Effector CD4-positive, alpha-beta T cell (primary cell): Measurements from ENCODE around the gene C1QTNF12.

ENCODE experiments used
- DNase-seq: peaks from one replicate; pipeline ENCODE4 v3.0.0-alpha.2; 2020
- total RNA-seq: gene quantifications from one replicate; lab custom pipeline; 2026; lab: John Stamatoyannopoulos, UW

C1QTNF12 gene, protein sequence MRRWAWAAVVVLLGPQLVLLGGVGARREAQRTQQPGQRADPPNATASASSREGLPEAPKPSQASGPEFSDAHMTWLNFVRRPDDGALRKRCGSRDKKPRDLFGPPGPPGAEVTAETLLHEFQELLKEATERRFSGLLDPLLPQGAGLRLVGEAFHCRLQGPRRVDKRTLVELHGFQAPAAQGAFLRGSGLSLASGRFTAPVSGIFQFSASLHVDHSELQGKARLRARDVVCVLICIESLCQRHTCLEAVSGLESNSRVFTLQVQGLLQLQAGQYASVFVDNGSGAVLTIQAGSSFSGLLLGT
- total RNA-seq: 0.94 reads per million

- DNase-seq: no peak
Observed at GRCh38 chr1:1246577-1247340, at the start of gene C1QTNF12. C1QTNF12 (minus strand) TSS chr1:1246722; CDS start chr1:1246690, 32 bp downstream.

GRCh38 chr1:1295154-1295923 is 48.8 kb upstream of the C1QTNF12 start:
- DNase-seq: no peak

DNA sequence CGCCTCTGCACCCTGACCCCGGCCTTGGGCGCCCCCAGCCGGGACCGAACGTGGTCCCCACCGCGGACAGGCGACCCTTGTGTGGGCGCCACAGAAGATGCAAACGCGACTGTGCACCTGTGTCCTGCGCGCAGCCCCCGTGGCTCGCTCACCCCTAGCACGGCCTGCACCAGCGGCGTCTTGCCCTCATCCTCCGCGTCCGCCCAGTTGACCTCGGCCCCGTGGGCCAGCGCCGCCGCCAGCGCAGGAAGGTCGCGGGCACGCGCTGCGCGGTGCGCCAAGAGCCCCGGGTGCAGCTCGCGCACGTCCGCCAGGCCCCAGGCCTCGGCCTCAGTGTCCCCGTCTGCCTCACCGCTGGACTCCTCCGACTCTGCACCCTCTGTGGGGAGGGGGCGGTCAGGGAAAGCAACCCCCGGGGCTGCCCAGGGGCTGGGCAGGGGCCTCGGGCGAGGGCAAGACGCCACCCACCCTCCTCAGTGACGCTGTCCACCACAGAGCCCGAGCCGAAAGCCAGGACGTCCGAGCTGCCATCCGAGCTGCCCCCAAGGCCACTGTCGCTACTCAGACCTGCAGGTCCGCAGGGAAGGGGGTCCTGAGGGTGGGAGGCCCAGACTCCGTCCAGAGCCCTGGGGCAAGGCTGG is 47.8 kb upstream of the C1QTNF12 start:
- DNase-seq: no peak

- DNase-seq: no peak
Observed at GRCh38 chr1:1293263-1294249, 47.0 kb upstream of the C1QTNF12 start.

DNA sequence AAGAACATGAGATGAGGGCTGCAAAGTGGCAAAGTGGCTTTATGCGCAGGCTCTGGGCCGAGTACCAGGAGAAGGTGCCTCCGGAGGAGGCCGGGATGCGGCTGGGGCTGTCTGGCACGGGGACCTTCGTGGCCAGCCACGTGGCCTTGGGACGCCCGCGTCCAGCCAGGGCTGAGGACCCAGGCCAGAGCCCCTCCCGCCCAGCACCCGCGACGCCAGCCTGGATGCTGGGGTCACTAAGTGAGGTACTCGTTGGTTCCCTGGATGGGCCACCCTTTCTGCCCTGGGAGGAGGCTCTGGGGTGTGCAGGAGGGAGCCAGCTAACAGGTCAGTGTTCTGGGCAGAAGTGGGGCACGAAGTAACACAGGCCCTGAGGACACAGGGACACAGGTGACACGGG is 46.3 kb upstream of the C1QTNF12 start:
- no peak for DNase-seq

GRCh38 chr1:1292442-1292779 is 45.9 kb upstream of the C1QTNF12 start:
- DNase-seq: no peak

- DNase-seq: peak; percentile 49
Observed at GRCh38 chr1:1291548-1292441, 45.3 kb upstream of the C1QTNF12 start.

- no peak for DNase-seq
Observed at GRCh38 chr1:1291023-1291528, 44.6 kb upstream of the C1QTNF12 start.

GRCh38 chr1:1290238-1290731 is 43.8 kb upstream of the C1QTNF12 start:
- DNase-seq: peak; percentile 36

DNA sequence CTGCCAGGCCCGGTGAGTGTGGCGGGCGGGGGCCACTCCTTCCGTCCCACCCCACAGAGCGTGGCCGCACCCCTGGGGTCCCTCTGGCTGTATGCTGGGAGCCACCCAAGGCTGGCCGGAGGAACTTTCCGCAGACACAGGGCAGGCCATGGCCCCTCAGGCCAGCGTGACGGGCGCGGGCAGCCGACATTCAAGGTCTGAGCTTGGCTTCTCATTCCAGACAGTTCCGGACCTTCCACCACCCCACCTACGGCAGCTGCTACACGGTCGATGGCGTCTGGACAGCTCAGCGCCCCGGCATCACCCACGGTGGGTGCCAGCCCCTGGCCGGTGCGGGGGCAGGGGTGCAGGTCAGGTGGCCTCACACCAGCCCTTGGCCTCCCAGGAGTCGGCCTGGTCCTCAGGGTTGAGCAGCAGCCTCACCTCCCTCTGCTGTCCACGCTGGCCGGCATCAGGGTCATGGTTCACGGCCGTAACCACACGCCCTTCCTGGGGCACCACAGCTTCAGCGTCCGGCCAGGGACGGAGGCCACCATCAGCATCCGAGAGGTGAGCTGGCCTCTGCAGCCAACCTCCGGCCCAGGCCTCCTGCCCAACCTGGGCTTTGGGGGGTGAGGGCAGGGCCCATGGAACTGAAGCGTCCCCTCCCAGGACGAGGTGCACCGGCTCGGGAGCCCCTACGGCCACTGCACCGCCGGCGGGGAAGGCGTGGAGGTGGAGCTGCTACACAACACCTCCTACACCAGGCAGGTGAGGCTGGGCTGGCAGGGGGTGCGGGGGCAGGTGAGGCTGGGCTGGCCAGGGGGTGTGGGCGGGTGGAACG is 41.0 kb upstream of the C1QTNF12 start:
- no peak for DNase-seq

DNA sequence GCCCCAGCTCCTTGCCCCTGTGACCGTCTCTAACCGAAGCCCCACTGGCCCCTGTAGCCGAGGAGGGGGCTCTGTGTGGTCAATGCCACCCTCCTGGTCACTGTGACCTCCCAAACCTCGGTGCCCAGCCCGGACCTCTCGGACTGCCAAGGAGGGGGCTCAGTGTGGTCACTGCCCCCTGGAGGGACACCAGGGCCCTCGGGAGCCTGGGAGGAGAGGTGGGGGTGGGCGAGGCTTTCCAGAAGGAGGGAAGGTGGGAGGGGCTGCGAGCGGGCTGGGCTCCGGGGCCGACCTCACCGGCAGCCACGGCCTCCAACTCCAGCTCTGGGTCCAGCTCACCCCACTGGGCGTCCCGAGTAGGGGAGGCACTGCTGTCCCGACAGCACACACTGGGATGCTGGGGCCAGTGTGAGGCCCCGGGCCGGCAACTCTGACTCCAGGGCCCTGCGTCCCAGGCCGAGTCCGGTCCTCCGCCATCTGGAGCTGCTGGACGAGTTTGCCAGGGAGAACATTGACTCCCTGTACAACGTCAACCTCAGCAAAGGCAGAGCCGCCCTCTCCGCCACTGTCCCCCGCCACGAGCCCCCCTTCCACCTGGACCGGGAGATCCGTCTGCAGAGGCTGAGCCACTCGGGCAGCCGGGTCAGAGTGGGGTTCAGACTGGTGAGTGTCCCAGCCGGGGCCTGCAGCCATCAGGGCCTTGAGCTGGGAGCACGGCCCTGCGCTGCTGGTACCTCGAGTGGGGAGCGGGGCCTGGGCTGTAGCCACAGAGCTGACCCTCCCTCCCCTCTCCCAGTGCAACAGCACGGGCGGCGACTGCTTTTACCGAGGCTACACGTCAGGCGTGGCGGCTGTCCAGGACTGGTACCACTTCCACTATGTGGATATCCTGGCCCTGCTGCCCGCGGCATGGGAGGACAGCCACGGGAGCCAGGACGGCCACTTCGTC is 40.1 kb upstream of the C1QTNF12 start:
- no peak for DNase-seq

DNA sequence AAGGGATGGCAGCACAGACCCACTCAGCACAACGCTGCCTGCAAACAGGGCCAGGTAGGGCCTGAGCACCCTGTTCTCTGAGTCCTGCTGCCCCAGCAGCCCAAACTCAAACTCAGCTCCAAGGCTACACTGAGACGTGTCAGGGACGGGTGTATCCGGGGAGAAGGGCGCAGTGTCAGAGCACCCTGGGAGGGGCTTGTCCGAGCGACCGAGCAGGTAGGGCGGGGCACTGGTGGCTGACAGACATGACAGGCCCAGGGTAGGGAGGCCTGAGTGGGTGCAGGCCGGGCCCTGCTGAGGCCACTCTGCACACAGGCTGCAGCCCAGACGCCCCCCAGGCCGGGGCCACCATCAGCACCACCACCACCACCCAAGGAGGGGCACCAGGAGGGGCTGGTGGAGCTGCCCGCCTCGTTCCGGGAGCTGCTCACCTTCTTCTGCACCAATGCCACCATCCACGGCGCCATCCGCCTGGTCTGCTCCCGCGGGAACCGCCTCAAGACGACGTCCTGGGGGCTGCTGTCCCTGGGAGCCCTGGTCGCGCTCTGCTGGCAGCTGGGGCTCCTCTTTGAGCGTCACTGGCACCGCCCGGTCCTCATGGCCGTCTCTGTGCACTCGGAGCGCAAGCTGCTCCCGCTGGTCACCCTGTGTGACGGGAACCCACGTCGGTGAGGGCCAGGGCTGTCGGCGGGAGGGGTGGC is 39.2 kb upstream of the C1QTNF12 start:
- DNase-seq: no peak

GRCh38 chr1:1285102-1285571 is 38.6 kb upstream of the C1QTNF12 start:
- DNase-seq: no peak

- no peak for DNase-seq
Observed at GRCh38 chr1:1284221-1285101, 37.9 kb upstream of the C1QTNF12 start.

GRCh38 chr1:1283821-1284220 is 37.3 kb upstream of the C1QTNF12 start:
- no peak for DNase-seq

DNA sequence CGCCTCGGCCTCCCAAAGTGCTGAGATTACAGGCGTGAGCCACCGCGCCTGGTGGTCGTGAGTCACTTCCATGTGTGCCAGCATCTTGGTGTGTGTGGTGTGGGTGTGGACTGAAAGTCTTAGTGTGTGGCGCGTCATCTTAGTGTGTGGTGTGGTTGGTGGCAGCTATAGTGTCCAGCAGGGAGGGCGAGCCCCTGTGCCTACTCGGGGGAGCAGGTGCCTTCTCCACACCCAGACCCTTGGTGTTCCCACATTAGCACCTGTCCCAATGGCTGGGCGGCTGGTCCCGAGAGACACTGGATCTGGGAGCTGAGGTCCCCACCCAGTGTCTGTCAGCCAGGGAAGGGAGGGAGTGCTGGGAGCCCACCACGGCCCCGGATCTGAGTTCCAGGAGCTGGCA is 36.5 kb upstream of the C1QTNF12 start:
- DNase-seq: no peak
